ENCODE data around the gene EEF1AKMT3. TPM values are rescaled to one million over a fixed set of nuclear protein-coding genes. Genes with fewer than 3 reads are reported as not detected.
A peak's percentile ranks its signal among the peaks of the same experiment; 100 is the strongest.

The EEF1AKMT3 gene
- total RNA-seq, 1 donor: 6.9 TPM

- DNase-seq (ENCODE audit: low read depth): peak; percentile 37
- TF ChIP-seq CTCF (IDR thresholded peaks at IDR 0.05; ENCODE audit: insufficient read depth, low read depth, low read length): peak; percentile 46
- peak overlapping the region; percentile 3 for H3K4me3 ChIP-seq (ENCODE audit: low read depth, low read length)
These were observed 36.3 kb upstream of the EEF1AKMT3 start for GRCh38 chr12:57735952-57736740.

- no peak overlapping the region for H3K4me3 ChIP-seq (ENCODE audit: low read depth, low read length)
- no peak for DNase-seq (ENCODE audit: low read depth)
- no peak for TF ChIP-seq CTCF (IDR thresholded peaks at IDR 0.05; ENCODE audit: insufficient read depth, low read depth, low read length)
These were observed 35.5 kb upstream of the EEF1AKMT3 start for GRCh38 chr12:57736741-57737466.

GRCh38 chr12:57737467-57738460 lies 34.6 kb upstream of the EEF1AKMT3 start:
- TF ChIP-seq CTCF (IDR thresholded peaks at IDR 0.05; ENCODE audit: insufficient read depth, low read depth, low read length): no peak
- peak overlapping the region; percentile 15 for H3K4me3 ChIP-seq (ENCODE audit: low read depth, low read length)
- no peak for DNase-seq (ENCODE audit: low read depth)

GRCh38 chr12:57738661-57739237 lies 33.7 kb upstream of the EEF1AKMT3 start, which contains the start of gene AGAP2:
TSS of gene AGAP2 (minus strand) at chr12:57738742. CDS start at chr12:57738246, 496 bp downstream.
- peak within 1 kb of the TSS; percentile 15 for H3K4me3 ChIP-seq (ENCODE audit: low read depth, low read length)
- TF ChIP-seq CTCF (IDR thresholded peaks at IDR 0.05; ENCODE audit: insufficient read depth, low read depth, low read length): no peak
- no peak for DNase-seq (ENCODE audit: low read depth)

GRCh38 chr12:57739387-57739786 lies 33.0 kb upstream of the EEF1AKMT3 start:
- no peak overlapping the region for H3K4me3 ChIP-seq (ENCODE audit: low read depth, low read length)
- no peak for DNase-seq (ENCODE audit: low read depth)
- no peak for TF ChIP-seq CTCF (IDR thresholded peaks at IDR 0.05; ENCODE audit: insufficient read depth, low read depth, low read length)
